ENCODE measurements around the gene SPATA31C1.

- TF ChIP-seq POLR2A (IDR thresholded peaks at IDR 0.05) (no peak), CTCF (IDR thresholded peaks at IDR 0.05) (no peak)
Measured at GRCh38 chr9:87892956-87893355, 24.8 kb upstream of the SPATA31C1 start.
